ENCODE measurements around the gene CARMIL3.

The CARMIL3 gene

DNA sequence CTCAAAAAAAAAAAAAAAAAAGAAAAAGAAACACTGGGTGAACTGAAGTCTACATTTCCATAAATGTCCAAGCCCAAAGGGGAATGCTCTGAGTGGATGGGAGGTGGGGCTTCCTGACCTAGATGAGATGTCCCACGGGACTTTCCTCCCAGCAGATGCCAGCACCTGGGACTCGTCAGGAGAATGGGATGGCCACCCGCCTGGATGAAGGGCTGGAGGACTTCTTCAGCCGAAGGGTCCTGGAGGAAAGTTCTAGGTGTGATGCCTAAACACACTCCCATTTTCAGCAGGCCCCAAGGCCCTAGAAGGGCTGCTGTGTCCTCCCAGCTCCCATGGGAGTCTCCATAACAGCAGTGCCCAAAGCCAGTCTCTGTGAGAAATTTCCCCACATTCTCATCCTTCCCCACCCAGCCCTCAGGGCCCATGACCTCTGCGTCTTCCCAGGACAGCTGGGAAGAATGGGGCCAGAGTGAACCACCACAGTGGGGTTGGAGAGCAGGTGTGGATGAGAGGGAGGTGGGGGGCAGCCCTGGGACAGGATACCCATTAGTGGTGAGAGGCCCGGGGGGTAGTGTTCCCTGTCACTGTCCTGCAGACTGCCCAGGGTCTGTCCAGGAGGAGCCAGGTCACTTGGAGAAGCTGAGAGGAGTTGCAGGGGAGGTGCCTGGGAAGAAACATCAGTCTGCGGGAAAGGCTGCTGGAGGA lies 12.4 kb downstream of the CARMIL3 start:
- TF ChIP-seq, protein P1, sequence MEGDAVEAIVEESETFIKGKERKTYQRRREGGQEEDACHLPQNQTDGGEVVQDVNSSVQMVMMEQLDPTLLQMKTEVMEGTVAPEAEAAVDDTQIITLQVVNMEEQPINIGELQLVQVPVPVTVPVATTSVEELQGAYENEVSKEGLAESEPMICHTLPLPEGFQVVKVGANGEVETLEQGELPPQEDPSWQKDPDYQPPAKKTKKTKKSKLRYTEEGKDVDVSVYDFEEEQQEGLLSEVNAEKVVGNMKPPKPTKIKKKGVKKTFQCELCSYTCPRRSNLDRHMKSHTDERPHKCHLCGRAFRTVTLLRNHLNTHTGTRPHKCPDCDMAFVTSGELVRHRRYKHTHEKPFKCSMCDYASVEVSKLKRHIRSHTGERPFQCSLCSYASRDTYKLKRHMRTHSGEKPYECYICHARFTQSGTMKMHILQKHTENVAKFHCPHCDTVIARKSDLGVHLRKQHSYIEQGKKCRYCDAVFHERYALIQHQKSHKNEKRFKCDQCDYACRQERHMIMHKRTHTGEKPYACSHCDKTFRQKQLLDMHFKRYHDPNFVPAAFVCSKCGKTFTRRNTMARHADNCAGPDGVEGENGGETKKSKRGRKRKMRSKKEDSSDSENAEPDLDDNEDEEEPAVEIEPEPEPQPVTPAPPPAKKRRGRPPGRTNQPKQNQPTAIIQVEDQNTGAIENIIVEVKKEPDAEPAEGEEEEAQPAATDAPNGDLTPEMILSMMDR (conservative IDR thresholded peaks at IDR 0.05) = no peak
- H3K27ac ChIP-seq = no peak overlapping the region

DNA sequence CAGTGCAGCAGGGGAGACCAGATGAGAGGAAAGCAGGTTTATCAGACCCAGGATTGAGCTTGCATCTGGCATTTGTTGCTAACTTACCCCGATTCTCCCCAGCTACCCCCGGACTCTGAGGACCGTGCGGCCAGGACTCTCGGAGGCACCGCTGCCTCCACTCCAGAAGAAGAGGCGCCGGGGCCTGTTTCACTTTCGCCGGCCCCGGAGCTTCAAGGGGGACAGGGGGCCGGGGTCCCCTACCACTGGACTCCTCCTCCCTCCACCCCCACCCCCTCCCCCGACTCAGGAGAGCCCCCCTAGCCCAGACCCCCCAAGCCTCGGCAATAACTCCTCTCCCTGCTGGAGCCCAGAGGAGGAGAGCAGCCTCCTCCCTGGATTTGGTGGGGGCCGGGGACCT lies 13.0 kb downstream of the CARMIL3 start:
- no peak overlapping the region for H3K27ac ChIP-seq
- TF ChIP-seq, protein P1 (conservative IDR thresholded peaks at IDR 0.05) = no peak

DNA sequence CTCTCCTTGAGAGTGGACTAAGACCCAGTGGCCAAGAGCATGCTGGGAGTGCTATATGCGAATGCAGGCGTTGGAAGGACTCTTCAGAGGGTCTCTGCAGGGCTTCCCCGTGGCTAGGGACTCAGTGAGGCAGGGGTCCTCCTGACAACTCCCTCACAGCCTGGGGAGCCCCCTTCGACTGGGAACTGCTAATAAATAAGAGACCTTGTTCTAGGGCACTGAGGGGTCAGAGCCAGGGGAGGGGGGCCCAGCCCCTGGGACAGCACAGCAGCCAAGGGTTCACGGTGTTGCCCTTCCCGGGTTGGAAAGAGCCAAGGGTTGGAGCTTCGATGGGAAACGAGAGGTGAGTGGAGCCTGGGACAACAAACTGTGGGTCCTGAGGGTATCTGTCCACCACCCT lies 13.6 kb downstream of the CARMIL3 start:
- TF ChIP-seq, protein P1 (conservative IDR thresholded peaks at IDR 0.05) = no peak

DNA sequence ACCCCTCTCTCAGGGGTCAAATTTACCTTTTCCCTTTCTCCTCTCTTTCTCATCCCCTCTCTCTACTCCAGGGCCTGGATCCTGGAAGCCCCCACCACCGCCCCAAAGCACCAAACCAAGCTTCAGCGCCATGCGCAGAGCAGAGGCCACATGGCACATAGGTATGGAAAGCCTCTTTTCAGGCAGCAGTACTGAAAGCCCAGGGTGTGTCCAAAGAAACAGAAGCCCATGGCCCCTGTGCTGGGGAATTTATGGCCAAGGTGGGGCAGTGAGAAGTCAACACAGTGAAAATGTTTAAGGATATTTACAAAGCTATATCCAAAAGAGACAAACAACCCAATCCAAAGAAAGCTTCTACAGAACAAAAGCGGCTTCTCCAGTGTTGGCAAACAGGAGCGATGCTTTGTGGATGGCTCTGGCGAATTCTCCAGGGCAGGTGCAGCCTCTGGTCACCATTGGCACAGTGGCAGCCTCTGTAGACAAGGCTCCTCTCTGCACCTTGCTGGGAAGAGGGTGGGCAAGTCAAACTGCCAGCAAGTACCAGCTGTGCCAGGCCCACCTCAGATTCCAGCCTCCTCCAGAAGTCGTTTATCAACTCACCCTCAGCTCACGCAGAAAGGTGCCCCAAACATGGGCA lies 14.8 kb downstream of the CARMIL3 start:
- TF ChIP-seq, protein P1 (conservative IDR thresholded peaks at IDR 0.05) = no peak
- H3K27ac ChIP-seq = no peak overlapping the region

More for the DNA sequence above, 13.6 kb downstream of the CARMIL3 start:
- H3K27ac ChIP-seq = no peak overlapping the region

DNA sequence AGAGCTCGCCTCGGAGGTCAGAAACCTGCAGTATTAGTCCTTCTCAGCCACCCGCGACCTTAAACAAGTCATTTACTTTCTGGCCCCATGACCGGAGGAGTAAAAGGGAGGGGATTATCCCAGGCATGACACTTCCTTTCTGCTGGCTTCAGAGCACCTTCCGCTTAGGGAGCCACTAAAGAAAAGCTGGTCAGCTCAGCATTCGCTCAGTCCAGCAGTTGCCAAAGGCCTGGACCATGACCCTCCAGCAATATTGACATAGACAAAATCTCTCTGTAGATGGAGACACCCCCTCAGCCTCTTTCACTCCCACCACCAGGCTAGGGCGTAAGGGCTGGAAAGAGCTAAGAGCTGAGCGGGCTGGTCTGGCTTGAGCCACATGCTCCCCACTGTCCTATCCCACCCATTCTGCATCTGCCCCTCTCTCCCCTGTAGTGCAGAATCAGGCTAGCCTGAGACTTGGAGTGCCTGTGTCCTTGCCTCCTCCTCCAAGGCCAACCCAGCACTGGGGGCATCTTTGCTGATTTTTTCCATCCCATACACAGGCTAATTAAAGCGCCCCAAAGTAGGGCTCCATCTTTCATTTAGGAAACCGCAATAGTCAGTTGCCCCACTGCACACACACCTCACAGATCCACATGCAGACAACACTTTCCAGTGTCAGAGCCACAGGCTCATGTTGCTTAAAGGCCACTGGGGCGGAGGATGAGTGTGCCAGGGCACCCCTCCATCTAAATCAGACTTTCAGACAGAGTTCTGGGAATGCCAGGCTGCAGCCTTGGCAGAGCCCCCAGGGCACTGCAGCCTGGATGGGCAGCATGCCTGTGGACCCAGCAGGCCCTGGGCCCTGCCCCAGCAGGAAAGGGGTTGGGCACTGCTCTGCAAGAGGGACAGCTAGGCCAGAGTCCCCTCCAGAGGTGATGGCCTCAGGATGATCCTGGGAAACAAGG lies 15.6 kb downstream of the CARMIL3 start:
- TF ChIP-seq, protein P1 (conservative IDR thresholded peaks at IDR 0.05) = no peak

DNA sequence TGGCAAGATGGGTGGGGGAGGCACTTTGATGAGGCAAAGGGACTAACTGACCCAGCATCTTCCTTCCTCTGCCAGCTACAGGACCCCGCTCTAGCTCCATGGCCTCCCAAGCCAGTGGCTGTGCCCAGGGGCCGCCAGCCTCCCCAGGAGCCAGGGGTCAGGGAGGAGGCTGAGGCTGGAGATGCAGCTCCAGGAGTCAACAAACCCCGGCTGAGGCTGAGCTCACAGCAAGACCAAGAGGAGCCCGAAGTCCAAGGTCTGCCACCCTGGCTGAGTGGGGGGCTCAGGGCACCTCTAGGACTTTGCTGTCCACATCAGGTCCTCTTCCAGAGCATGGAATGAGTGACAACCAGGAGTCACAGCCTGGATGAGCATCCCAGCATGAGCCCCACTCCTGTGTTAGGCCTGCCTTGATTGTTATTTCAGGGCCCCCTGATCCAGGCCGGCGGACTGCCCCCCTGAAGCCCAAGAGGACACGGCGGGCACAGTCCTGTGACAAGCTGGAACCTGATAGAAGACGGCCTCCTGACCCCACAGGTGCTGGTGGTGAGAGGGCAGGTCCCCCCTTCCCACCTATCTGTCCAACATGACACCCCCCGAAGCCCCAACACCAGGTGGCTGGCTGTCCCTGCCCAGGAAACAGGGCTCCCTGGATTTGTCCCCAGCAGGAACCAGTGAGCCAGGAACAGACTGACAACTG lies 17.1 kb downstream of the CARMIL3 start:
- TF ChIP-seq, protein P1 (conservative IDR thresholded peaks at IDR 0.05) = no peak
- no peak overlapping the region for H3K27ac ChIP-seq

More for the DNA sequence above, 15.6 kb downstream of the CARMIL3 start:
- no peak overlapping the region for H3K27ac ChIP-seq

Measured in VCaP (cell line).